ENCODE measurements around the gene VPREB3.

VPREB3 gene

GRCh38 chr22:23705358-23705757 is 48.9 kb downstream of the VPREB3 start:
- no peak for TF ChIP-seq CTCF (IDR thresholded peaks at IDR 0.05; ENCODE audit: insufficient read depth, missing control alignments)
- DNase-seq (ENCODE audit: insufficient read length, low spot score): no peak
- no peak for FAIRE-seq

DNA sequence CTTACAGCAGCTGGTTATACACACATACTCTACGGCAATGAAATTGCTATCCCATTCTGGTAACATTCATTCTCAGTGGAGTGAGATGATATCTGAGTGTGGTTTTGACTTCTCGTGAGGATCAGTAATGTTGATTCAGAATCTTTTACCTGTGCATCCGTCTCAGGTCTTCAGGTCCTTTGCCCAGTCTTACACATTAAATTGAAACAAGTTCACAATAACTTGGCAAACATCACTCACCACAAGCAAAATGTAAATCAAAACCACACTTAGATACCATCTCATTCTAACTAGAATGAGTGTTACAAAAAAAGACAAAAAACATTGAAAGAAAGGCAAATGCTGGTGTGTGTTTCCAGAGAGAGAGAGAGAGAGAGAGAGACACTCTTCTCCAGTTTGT is 49.4 kb downstream of the VPREB3 start:
- no peak for TF ChIP-seq CTCF (IDR thresholded peaks at IDR 0.05; ENCODE audit: insufficient read depth, missing control alignments)
- no peak for FAIRE-seq
- DNase-seq (ENCODE audit: insufficient read length, low spot score): no peak

DNA sequence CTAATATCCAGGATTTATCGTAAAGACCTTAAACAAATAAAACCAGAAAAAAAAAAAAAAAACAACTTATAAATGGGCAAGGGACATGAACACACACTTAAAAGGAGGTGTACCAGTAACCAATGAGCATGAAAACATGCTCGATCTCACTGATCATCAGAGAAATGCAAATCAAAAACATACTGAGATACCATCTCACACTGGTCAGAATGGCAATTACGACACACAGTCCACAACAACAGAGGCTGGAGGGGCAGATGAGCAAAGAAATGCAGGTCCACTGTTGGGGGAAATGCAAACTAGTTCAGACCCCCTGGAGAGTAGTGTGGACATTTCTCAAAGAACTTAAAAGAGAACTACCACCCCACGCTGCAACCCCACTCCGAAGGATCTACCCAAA is 50.2 kb downstream of the VPREB3 start:
- TF ChIP-seq CTCF (IDR thresholded peaks at IDR 0.05; ENCODE audit: insufficient read depth, missing control alignments): no peak
- FAIRE-seq (no peak), DNase-seq (ENCODE audit: insufficient read length, low spot score) (no peak)
